Heart right ventricle (tissue), 16 donors: ENCODE measurements around the gene EML2. TPM values are rescaled to one million over a fixed set of nuclear protein-coding genes. Genes with fewer than 3 reads are reported as not detected.

Source experiments
- ATAC-seq, 8 donors: fragments of 200-7000 bp; cut with Tn5 transposase; one replicate each; pipeline ENCODE4 v1.9.1; 2020; ENCODE audit warnings: mild to moderate bottlenecking in 8 of 8, moderate library complexity in 8 of 8, moderate number of reproducible peaks in 1 of 8
- DNase-seq, 2 donors: peaks; one replicate each; pipeline ENCODE4 v3.0.0-alpha.2; 2020
- H3K27ac ChIP-seq, 10 donors: fragments of 200-600 bp; sonication (generic) in 2 of 10; one replicate each; pipeline versions ENCODE4 v1.5.0 to v1.8.0; 2020 to 2022; ENCODE audit warnings: mild to moderate bottlenecking in 3 of 10
- H3K27me3 ChIP-seq, 7 donors: fragments of 200-600 bp; one replicate each; pipeline ENCODE4 v1.8.0; 2021 to 2022; ENCODE audit warnings: mild to moderate bottlenecking in 2 of 7
- H3K36me3 ChIP-seq, 9 donors: fragments of 200-600 bp; sonication (generic) in 1 of 9; one replicate each; pipeline versions ENCODE4 v1.5.0 to v1.8.0; 2020 to 2022; ENCODE audit warnings: mild to moderate bottlenecking in 2 of 9
- H3K4me1 ChIP-seq, 9 donors: fragments of 200-600 bp; sonication (generic) in 1 of 9; one replicate each; pipeline versions ENCODE4 v1.5.0 to v1.8.0; 2020 to 2022; ENCODE audit warnings: mild to moderate bottlenecking in 4 of 9
- H3K4me3 ChIP-seq, 10 donors: fragments of 200-600 bp; sonication (generic) in 2 of 10; one replicate each; pipeline versions ENCODE4 v1.5.0 to v1.8.0; 2020 to 2022; ENCODE audit warnings: mild to moderate bottlenecking in 7 of 10, moderate library complexity in 2 of 10
- H3K9me3 ChIP-seq, 11 donors: fragments of 200-600 bp in 10 of 11; sonication (generic) in 2 of 11; one replicate each; pipeline versions ENCODE4 v1.5.0 to v1.8.0; 2013 to 2022; ENCODE audit warnings: mild to moderate bottlenecking in 2 of 11, control low read depth in 1 of 11, moderate library complexity in 1 of 11
- WGBS, 2 donors: extraction: QIAGEN DNeasy Blood & Tissue Kit; methylation state at CpG; one replicate each; pipeline ENCODE4 v1.1.7; 2013; ENCODE audit warnings: inconsistent platforms in 1 of 2; 5-methylcytosine and 5-hydroxymethylcytosine counted together
- intact Hi-C, 10 donors: fragments of 100-400 bp; cut with DNase I; formaldehyde crosslinking; loops; one replicate each; pipeline versions ENCODE4 v1.11.1 to v1.14.2; 2022
- polyA plus RNA-seq, 2 donors: library from polyadenylated mRNA; stranded (reverse); fragments of 200-250 nt; gene quantifications; one replicate each; pipeline ENCODE4 v1.2.3, GENCODE V29; 2013
- total RNA-seq, 10 donors: library from RNA; stranded (reverse); fragmentation: NEBNext Ultra II Directional in 3 of 10; extraction: Animal tissue kit (Norgen Biotek cat#: 25700) in 3 of 10; gene quantifications; one replicate each; pipeline versions ENCODE4 v1.2.1 to v1.2.4, GENCODE V29; 2021 to 2023
- TF ChIP-seq, protein P1 (sequence below), 9 donors: fragments of 200-600 bp; sonication (generic) in 2 of 9; IDR thresholded peaks; one replicate each; pipeline versions ENCODE4 v1.5.0 to v1.8.0; 2021 to 2022; ENCODE audit warnings: antibody characterized with exemption in 9 of 9, mild to moderate bottlenecking in 5 of 9, moderate library complexity in 1 of 9
- donor health status: Arrhythmogenic right ventricular cardiomyopathy.
- donor health status: ischemic (EF 13 %, LVEDD 7.1; RV severe dilation, severe dysfunction).
- donor health status: healthy with polysubstance abuse.
- donor health status: DM: no; HTN: yes; CAD: no.
- donor health status: DM: no; HTN: no; CAD: no.
- donor health status: ischemic (EF 25% LVEDD 6.9; RV normal size, moderate dysfunction).
- donor health status: ischemic (EF 25% LVEDD 5.7; RV mildly dilated, moderate dysfunction).
- donor health status: healthy.
- donor health status: DM: yes; HTN: yes; CAD: no.
- donor health status: Ischemic cardiomyopathy.
- donor health status: ischemic (EF 35%, LVEDD 5.7; RV mildly dilated, moderate dysfunction).
- donor health status: nonischemic (EF 11% LVEDD 7.7; RV severe dilation, severe dysfunction).
- donor health status: DM: yes; HTN: yes; CAD: no.
- donor health status: PGD.
- donor health status: ischemic (EF 29% LVEDD 5.4; RV normal size, mild dysfunction).
- donor health status: nonischemic (EF 23%, LVEDD 6.1; RV moderate dilation, normal function).

Gene EML2
- total and polyA plus RNA-seq, 12 donors: 17.3 to 54.5 (median 43.9) TPM

DNA sequence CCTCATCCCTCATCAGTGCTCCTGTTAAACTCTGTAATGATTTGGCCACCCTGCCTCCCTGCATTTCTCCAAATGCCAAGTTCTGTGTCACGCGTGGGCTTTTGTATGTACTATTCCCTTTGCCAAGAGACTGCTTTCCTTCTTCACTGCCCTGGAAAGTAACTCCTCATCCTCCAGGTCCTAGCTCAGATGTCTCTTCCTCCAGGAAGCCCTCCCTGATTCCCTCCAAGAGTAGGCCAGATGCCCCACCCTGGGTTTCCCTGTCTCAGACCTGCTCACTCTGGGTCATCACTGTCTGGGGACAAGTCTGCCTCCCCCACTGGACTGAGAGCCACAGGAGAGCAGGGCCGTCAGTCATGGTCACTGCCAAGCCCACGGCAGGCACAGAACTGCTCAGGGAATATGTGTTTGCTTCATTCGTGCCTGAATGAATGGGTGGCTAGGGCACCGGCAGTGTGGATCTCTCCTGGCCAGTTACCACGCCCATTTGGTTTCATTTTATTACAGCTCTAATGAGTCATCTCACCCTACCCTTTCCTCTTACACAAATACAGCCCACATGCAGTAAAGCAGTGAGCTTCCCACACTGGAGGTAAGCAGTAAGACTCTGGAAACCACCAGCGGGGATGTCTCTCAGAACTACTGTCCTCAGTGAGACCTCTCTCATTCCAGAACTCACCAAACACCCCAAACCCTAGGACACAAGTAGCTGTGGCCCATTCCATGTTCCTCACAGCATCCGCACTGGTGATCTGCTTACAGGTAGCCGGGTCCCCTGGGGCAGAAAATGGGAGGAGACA is 25.1 kb downstream of the EML2 start:
- H3K27ac ChIP-seq: peak overlapping the region in 4 of 10 donors; percentile 33 to 55 (median 48)
- intact Hi-C loops: no loop called here
- no peaks in the 10 kb centered on the region for H3K9me3 ChIP-seq

DNA sequence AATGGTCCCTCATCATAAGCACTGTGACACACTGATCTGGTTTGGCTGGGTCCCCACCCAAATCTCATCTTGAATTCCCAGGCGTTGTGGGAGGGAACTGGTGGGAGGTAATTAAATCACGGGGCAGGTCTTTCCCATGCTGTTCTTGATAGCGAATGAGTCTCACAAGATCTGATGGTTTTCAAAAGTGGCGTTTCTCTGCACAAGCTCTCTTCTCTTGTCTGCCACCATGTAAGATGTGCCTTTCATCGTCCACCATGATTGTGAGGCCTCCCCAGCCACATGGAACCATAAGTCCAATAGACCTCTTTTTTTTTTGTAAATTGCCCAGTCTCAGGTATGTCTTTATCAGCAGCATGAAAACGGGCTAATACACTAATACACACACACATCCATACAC is 30.2 kb downstream of the EML2 start:
- peaks cover 0 to 6% (median 0%) of the 10 kb centered on the region in 7 donors for H3K27me3 ChIP-seq
- intact Hi-C loops: loop anchor here in 4 of 10 donors (5.0 kb wide), 1 partner anchor 33 kb away; no protein-coding TSS in a partner anchor
- no peaks in the 10 kb centered on the region for H3K9me3 ChIP-seq
- DNase-seq (no peak), ATAC-seq (no peak)
- 94 to 96% methylated on average over 6 of the region's 6 CpGs for WGBS, 2 donors
- peaks cover 0 to 53% (median 18%) of the 10 kb centered on the region in 9 donors for H3K36me3 ChIP-seq
- peaks cover 4 to 16% (median 12%) of the 10 kb centered on the region in 9 donors for H3K4me1 ChIP-seq
- H3K4me3 ChIP-seq: no peak overlapping the region
- TF ChIP-seq, protein P1, sequence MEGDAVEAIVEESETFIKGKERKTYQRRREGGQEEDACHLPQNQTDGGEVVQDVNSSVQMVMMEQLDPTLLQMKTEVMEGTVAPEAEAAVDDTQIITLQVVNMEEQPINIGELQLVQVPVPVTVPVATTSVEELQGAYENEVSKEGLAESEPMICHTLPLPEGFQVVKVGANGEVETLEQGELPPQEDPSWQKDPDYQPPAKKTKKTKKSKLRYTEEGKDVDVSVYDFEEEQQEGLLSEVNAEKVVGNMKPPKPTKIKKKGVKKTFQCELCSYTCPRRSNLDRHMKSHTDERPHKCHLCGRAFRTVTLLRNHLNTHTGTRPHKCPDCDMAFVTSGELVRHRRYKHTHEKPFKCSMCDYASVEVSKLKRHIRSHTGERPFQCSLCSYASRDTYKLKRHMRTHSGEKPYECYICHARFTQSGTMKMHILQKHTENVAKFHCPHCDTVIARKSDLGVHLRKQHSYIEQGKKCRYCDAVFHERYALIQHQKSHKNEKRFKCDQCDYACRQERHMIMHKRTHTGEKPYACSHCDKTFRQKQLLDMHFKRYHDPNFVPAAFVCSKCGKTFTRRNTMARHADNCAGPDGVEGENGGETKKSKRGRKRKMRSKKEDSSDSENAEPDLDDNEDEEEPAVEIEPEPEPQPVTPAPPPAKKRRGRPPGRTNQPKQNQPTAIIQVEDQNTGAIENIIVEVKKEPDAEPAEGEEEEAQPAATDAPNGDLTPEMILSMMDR (IDR thresholded peaks at IDR 0.05): no peak
- H3K27ac ChIP-seq: no peak overlapping the region

More for the DNA sequence above, 25.1 kb downstream of the EML2 start:
- Histone ChIP-seq H3K27me3 (no peaks in the 10 kb centered on the region), H3K36me3 (peaks cover 0 to 97% (median 36%) of the 10 kb centered on the region in 9 donors), H3K4me3 (no peak overlapping the region), H3K4me1 (peaks cover 0 to 18% (median 6%) of the 10 kb centered on the region in 9 donors)
- TF ChIP-seq, protein P1 (IDR thresholded peaks at IDR 0.05): no peak
- 80 to 85% methylated on average over 10 of the region's 10 CpGs for WGBS, 2 donors
- ATAC-seq (peak in 3 of 8 donors; percentile 20 to 46 (median 42)), DNase-seq (no peak)

DNA sequence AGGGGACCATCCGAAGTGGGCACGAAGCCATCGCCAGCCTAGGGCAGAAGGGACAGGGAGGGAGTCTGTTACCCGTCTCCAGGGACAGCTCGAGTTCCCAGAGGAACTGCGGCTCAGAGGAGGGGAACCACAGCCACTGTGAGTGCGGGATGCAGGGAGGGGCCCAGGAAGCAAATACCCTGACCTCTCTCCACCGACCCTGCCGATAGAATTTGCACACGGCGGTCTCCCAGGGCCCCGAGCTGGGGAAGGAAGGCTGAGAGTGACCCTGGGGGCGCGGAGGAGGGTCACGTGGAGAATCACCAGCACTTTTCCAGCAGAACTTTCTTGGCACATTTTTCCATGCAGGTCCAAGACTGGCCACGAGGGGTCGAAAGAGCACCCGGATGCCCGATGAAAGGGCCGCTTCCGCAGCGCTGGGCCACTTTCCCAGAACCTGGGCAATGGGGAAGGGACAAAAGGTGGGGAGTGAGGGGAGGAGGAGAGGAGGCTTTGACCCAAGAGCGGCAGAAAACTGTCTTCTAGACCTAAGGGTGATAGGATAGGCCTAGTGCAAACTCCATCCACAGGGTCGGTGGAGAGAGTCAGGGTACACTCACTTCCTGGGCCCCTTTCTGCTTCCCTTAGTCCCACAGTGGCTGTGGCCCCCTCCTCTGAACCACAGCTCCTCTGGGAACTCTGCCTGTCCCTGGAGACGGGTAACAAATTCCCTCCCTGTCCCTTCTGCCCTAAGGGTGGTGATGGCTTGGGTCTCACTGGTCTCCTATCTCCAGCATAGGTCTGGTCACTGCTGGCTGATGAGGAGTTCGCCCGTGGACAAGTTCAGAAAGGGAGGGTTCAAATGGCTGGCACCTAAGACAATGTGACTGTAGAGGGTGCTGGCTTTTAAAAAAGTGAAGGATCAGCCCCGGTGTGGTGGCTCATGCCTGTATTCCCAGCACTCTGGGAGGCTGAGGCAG is 31.8 kb downstream of the EML2 start:
- ATAC-seq (peak; percentile 83 to 91 (median 87)), DNase-seq (peak; percentile 81 to 87)
- TF ChIP-seq, protein P1 (IDR thresholded peaks at IDR 0.05): peak; percentile 82 to 94 (median 91)
- peak overlapping the region in 9 of 10 donors; percentile 36 to 83 (median 73) for H3K27ac ChIP-seq
- H3K9me3 ChIP-seq: no peaks in the 10 kb centered on the region
- H3K4me3 ChIP-seq: peak overlapping the region in 8 of 10 donors; percentile 17 to 53 (median 43)
- WGBS, 2 donors: 11 to 13% methylated on average over 27 to 28 of the region's 28 CpGs
- intact Hi-C loops: loop anchor here (2.0 to 5.0 kb wide), 3 partner anchors 35 to 37 kb away; no protein-coding TSS in a partner anchor
- peaks cover 0 to 22% (median 9%) of the 10 kb centered on the region in 7 donors for H3K27me3 ChIP-seq
- peaks cover 0 to 37% (median 3%) of the 10 kb centered on the region in 9 donors for H3K36me3 ChIP-seq
- peaks cover 4 to 15% (median 13%) of the 10 kb centered on the region in 9 donors for H3K4me1 ChIP-seq
